Lung (tissue), 12 donors: ENCODE data around the gene OSTN. TPM values are rescaled to one million over a fixed set of nuclear protein-coding genes. Genes with fewer than 3 reads are reported as not detected.

ENCODE experiments used
- ATAC-seq: fragments of 200-7000 bp; cut with Tn5 transposase; one replicate; pipeline ENCODE4 v1.9.1; 2020; ENCODE audit warnings: moderate number of reproducible peaks; ENCODE audit not compliant: insufficient read depth, low FRiP score
- DNase-seq, 3 donors: peaks; one replicate each; pipeline ENCODE4 v3.0.0-alpha.2; 2013 to 2017
- H3K27ac ChIP-seq, 2 donors: one replicate each; pipeline ENCODE4 v1.5.1; 2013; ENCODE audit warnings: mild to moderate bottlenecking in 2 of 2, moderate library complexity in 2 of 2, control low read depth in 1 of 2, inconsistent platforms in 1 of 2, low read depth in 1 of 2, low read length in 1 of 2
- H3K27me3 ChIP-seq, 3 donors: one replicate each; pipeline ENCODE4 v1.5.1; 2013; ENCODE audit warnings: low read length in 2 of 3; ENCODE audit not compliant: control insufficient read depth in 3 of 3, insufficient read depth in 3 of 3
- H3K36me3 ChIP-seq, 4 donors: one replicate each; pipeline ENCODE4 v1.5.1; 2013; ENCODE audit warnings: low read length in 4 of 4, mild to moderate bottlenecking in 1 of 4, moderate library complexity in 1 of 4; ENCODE audit not compliant: control insufficient read depth in 4 of 4, insufficient read depth in 4 of 4
- H3K4me1 ChIP-seq, 5 donors: one replicate each; pipeline ENCODE4 v1.5.1; 2013; ENCODE audit warnings: low read length in 5 of 5, mild to moderate bottlenecking in 2 of 5, moderate library complexity in 1 of 5; ENCODE audit not compliant: control insufficient read depth in 5 of 5, insufficient read depth in 5 of 5
- H3K4me3 ChIP-seq: one replicate; pipeline ENCODE4 v1.5.1; 2013; ENCODE audit warnings: mild to moderate bottlenecking, control low read depth, moderate library complexity
- H3K9ac ChIP-seq, 2 donors: one replicate each; pipeline ENCODE4 v1.5.1; 2013; ENCODE audit warnings: low read length in 2 of 2, control low read depth in 1 of 2; ENCODE audit not compliant: insufficient read depth in 1 of 2
- H3K9me3 ChIP-seq, 4 donors: one replicate each; pipeline ENCODE4 v1.5.1; 2013; ENCODE audit warnings: low read length in 3 of 4, mild to moderate bottlenecking in 1 of 4, moderate library complexity in 1 of 4; ENCODE audit not compliant: control insufficient read depth in 4 of 4, insufficient read depth in 3 of 4
- WGBS, 2 donors: extraction: QIAGEN DNeasy Blood & Tissue Kit; methylation state at CpG; one replicate each; pipeline ENCODE4 v1.1.7; 2013; 5-methylcytosine and 5-hydroxymethylcytosine counted together
- polyA plus RNA-seq, 2 donors: library from polyadenylated mRNA; stranded (reverse); fragments of 200-250 nt; gene quantifications; one replicate each; pipeline ENCODE4 v1.2.1, GENCODE V29; 2013
- total RNA-seq, 2 donors: library from RNA; depleted of rRNA in 1 of 2; stranded (reverse); fragments of >200 nt in 1 of 2; gene quantifications; one replicate each; pipeline ENCODE4 v1.2.1, GENCODE V29; 2014 to 2021
- TF ChIP-seq, protein P1 (sequence below): IDR thresholded peaks from 2 replicates; pipeline ENCODE4 v1.5.1; 2012; ENCODE audit warnings: mild to moderate bottlenecking; ENCODE audit errors: control extremely low read depth, extremely low read depth
- donor health status: control.
- donor health status: control.
- donor health status: Bipolar disorder and iron deficiency.
- donor health status: healthy.
- donor health status: DM: yes; HTN: yes; CAD: no.

The OSTN gene
- total and polyA plus RNA-seq, 4 donors = not detected

DNA sequence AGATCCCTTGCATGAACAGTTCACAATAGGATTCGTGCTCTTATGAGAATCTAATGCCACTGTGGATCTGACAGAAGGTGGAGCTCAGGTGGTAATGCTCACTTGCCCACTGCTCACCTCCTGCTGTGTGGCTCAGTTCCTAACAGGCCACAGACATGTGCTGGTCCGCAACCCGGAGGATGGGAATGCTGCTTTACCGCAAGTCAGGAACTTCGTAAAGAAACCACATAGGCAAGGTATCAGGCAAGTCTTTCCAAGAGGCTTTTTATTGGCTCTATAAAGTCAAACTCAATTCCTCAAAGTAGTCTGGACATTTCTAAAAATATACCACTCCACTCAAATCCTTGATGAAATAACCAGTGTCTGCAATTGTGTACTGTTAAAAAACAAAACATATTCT is 56.1 kb downstream of the OSTN start:
- ATAC-seq (no peak), DNase-seq (no peak)
- no peak overlapping the region for H3K9ac ChIP-seq
- no peaks in the 10 kb centered on the region for H3K27me3 ChIP-seq
- H3K27ac ChIP-seq = no peak overlapping the region
- H3K4me3 ChIP-seq = no peak overlapping the region
- H3K9me3 ChIP-seq = no peaks in the 10 kb centered on the region
- H3K36me3 ChIP-seq = no peaks in the 10 kb centered on the region
- peaks cover 0 to 2% (median 0%) of the 10 kb centered on the region in 5 donors for H3K4me1 ChIP-seq
- TF ChIP-seq, protein P1, sequence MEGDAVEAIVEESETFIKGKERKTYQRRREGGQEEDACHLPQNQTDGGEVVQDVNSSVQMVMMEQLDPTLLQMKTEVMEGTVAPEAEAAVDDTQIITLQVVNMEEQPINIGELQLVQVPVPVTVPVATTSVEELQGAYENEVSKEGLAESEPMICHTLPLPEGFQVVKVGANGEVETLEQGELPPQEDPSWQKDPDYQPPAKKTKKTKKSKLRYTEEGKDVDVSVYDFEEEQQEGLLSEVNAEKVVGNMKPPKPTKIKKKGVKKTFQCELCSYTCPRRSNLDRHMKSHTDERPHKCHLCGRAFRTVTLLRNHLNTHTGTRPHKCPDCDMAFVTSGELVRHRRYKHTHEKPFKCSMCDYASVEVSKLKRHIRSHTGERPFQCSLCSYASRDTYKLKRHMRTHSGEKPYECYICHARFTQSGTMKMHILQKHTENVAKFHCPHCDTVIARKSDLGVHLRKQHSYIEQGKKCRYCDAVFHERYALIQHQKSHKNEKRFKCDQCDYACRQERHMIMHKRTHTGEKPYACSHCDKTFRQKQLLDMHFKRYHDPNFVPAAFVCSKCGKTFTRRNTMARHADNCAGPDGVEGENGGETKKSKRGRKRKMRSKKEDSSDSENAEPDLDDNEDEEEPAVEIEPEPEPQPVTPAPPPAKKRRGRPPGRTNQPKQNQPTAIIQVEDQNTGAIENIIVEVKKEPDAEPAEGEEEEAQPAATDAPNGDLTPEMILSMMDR = no peak
- WGBS, 2 donors = 76 to 93% methylated on average over 5 of the region's 5 CpGs

DNA sequence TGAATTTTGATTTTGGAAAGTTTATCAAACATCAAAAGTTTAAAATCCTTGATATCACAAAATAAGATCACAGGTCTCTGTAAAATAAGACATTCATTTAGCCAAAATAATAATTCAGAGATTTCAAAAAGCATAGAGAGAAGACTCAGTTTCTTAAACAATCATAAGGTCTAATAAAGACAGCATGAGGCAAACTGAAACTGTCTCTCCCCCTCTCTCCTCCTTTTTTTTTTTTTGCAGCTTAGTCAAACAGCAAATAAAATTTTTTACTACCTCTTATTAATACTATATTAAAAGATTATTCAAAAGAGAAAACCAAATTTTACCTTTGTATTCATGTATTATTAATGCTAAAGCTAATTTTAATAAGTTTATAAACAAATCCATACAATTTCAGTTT is 57.4 kb downstream of the OSTN start:
- no peak overlapping the region for H3K4me3 ChIP-seq
- no peak overlapping the region for H3K27ac ChIP-seq
- DNase-seq (no peak), ATAC-seq (no peak)
- H3K9me3 ChIP-seq = no peaks in the 10 kb centered on the region
- TF ChIP-seq, protein P1 = no peak
- H3K27me3 ChIP-seq = no peaks in the 10 kb centered on the region
- peaks cover 0 to 2% (median 0%) of the 10 kb centered on the region in 5 donors for H3K4me1 ChIP-seq
- no peak overlapping the region for H3K9ac ChIP-seq
- H3K36me3 ChIP-seq = no peaks in the 10 kb centered on the region

DNA sequence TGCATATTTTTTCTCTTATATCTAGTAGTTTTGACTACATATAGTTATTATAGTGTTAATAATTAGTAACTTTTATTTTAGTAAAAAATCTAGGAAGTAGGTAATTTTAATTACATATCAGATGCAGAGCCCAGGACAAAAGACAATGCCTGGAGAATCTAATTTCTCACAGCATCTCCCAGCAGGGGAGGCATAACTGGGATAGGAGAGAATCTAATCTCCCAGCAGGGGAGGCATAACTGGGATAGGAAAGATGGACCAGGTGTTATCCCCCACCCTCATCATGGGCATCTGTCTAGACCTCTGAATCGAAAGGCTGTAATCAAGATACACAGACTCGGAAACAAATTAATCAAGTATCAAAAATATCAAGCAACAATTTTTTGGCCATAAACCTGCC is 58.2 kb downstream of the OSTN start:
- H3K4me3 ChIP-seq = no peak overlapping the region
- ATAC-seq (no peak), DNase-seq (no peak)
- no peak overlapping the region for H3K9ac ChIP-seq
- H3K9me3 ChIP-seq = no peaks in the 10 kb centered on the region
- H3K27me3 ChIP-seq = no peaks in the 10 kb centered on the region
- WGBS, 2 donors = 98 to 100% methylated on average over 2 of the region's 2 CpGs
- peaks cover 0 to 2% (median 0%) of the 10 kb centered on the region in 5 donors for H3K4me1 ChIP-seq
- no peaks in the 10 kb centered on the region for H3K36me3 ChIP-seq
- TF ChIP-seq, protein P1 = no peak
- no peak overlapping the region for H3K27ac ChIP-seq

DNA sequence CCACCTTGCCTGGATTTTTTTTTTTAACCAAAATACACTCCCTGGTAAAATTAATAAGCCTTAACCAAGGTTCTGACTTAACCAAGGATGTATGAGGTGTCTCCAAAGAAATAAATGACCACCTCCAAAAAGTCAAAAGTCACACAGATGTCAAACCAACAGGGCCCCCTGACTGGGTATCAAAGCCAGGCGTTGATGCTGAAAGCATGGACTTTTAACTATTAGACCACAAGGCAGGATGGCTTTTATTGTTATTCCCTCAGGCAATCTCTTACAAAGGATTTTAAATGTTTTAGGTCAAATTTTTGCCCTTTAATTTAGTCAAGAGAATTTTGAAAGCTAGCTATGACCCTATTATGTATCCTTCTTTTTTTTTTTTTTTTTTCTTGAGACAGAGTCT is 60.4 kb downstream of the OSTN start:
- no peak for ATAC-seq
- WGBS, 2 donors = 0 to 90% methylated on average over 1 of the region's 1 CpG
- Histone ChIP-seq H3K27ac (no peak overlapping the region), H3K36me3 (no peaks in the 10 kb centered on the region), H3K27me3 (no peaks in the 10 kb centered on the region), H3K4me3 (no peak overlapping the region), H3K4me1 (peaks cover 0 to 3% (median 2%) of the 10 kb centered on the region in 5 donors), H3K9me3 (no peaks in the 10 kb centered on the region), H3K9ac (no peak overlapping the region)
- no peak for DNase-seq
- TF ChIP-seq, protein P1 = no peak
